DND-41 (cell line): ENCODE data around the gene SAMD5.

ENCODE experiments used
- EZH2 ChIP-seq: IDR thresholded peaks from 3 replicates; pipeline ENCODE4 v1.6.1; 2012; ENCODE audit warnings: borderline replicate concordance, low read depth, mild to moderate bottlenecking, moderate library complexity, low read length, inconsistent platforms; ENCODE audit not compliant: severe bottlenecking
- TF ChIP-seq, protein P1 (sequence below): IDR thresholded peaks from 2 replicates; pipeline ENCODE4 v1.5.1; 2012; ENCODE audit warnings: borderline replicate concordance, low read length, moderate library complexity, mild to moderate bottlenecking; ENCODE audit not compliant: poor library complexity, severe bottlenecking; ENCODE audit errors: extremely low read depth

DNA sequence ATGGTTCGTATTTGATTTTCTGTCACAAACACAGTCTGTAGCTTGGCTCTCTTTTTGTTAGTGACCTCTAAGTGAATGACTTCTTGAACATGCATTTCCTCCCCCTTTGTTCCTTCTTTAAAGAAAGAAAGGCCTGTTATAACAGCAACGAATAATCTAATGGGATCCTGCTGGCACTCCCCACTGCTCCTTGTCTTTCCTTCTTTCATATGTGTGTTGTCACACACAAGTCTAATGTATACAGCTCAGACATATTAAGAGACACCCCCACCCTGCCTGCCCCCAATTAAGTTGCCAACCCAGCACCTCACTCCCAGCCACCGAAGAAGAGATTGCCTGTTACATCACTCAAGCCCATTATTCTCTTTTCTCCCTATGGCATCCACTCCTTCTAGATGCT lies 4.9 kb upstream of the SAMD5 start:
- TF ChIP-seq, protein P1, sequence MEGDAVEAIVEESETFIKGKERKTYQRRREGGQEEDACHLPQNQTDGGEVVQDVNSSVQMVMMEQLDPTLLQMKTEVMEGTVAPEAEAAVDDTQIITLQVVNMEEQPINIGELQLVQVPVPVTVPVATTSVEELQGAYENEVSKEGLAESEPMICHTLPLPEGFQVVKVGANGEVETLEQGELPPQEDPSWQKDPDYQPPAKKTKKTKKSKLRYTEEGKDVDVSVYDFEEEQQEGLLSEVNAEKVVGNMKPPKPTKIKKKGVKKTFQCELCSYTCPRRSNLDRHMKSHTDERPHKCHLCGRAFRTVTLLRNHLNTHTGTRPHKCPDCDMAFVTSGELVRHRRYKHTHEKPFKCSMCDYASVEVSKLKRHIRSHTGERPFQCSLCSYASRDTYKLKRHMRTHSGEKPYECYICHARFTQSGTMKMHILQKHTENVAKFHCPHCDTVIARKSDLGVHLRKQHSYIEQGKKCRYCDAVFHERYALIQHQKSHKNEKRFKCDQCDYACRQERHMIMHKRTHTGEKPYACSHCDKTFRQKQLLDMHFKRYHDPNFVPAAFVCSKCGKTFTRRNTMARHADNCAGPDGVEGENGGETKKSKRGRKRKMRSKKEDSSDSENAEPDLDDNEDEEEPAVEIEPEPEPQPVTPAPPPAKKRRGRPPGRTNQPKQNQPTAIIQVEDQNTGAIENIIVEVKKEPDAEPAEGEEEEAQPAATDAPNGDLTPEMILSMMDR = no peak
- no peak for TF ChIP-seq EZH2
